NCI-H1417 (cell line): ENCODE data around the gene KIRREL3.
"Not testable (repeated sequence)": the region's sequence is repeated elsewhere in the genome, so short reads cannot be mapped to it uniquely, and the experiment has no call there.

ENCODE experiments used
- DNase-seq, 3 experiments: peaks; one replicate each; lab custom pipeline; 2025; lab: John Stamatoyannopoulos, UW

The KIRREL3 gene

DNA sequence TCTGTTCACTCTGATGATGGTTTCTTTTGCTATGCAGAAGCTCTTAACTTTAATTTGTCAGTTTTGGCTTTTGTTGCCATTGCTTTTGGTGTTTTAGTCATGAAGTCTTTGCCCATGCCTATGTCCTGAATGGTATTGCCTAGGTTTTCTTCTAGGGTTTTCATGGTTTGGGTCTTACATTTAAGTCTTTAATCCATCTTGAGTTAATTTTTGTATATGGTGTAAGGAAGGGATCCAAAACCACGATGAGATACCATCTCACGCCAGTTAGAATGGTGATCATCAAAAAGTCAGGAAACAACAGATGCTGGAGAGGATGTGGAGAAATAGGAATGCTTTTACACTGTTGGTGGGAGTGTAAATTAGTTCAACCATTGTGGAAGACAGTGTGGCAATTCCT, 48.0 kb downstream of the KIRREL3 start:
- not testable (repeated sequence) for DNase-seq

GRCh38 chr11:126951465-126951864, 49.1 kb downstream of the KIRREL3 start:
- DNase-seq = no peak

DNA sequence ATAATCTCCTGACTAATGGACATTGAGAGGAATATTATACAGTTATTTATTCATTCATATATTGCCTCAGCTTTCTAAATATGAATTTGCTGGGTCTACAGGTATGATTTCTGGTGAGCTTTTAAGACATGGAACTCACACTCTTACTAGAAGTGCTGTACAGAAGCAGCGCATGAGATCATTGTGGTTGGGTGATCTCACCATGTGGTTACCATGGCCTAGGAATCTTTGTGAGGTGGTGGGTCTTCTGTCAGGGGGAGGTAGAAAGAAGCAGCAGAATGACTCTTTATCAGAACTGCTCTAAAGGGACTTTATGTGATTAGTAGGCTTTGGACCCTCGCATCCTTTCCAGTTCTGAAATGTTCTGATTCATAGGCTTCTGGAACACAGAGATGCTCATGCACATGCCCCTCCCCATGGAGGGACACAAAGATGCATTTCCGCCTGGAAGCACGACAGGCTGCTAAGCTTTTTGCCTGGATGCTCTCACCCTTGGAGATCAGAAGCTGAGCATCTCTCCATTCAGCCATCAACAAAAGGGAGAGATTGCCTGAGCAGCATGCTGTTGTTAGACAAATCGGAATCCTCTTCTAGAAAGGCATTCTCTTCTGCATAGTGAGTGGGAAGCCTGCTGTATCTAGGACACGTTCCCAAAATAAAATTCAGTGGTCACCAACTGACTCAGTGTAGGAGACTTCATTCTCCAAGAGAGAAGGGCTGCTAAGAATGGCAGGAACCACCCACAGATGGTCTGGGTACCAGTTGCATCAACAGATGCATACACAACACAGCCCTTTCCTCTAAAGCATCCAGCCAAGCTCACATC, 51.3 kb downstream of the KIRREL3 start:
- DNase-seq = no peak

DNA sequence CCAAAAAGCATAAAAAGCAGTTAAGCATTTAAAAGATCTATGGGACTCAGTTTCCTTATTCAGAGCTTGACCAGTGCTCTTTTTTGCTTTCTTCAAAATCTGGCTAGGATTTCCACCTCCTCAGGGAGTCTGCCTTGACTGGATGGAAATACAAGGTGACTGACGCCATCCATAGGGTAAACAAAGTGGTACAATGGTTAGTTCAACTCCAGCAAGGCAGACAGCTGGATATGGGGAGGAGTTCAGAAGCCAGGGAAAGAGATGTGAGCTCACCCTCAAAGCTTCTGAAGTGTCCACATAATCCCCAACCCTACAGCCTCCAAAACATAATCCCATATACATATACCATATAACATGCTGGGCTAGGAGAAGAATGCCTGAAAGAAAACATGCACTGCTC, 52.0 kb downstream of the KIRREL3 start:
- no peak for DNase-seq

DNA sequence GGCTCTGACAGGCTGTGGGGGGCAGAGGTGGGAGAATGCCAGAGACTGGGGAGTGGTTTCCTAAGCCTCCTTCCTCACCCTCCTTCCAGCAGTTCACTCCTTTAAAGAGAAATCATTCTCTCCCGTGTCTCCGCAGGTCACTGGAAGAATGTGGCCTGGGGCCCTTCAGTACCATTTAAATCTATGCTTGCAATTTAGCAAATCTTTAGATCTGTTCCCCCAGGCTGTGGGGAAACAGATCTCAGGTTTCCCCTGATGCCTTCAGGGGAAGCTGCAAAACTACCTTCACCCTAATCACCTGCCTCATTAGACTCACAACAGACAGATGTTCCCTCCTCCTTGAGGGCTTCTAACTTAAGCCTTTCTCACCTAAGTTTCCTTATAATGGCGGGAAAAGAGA, 55.3 kb downstream of the KIRREL3 start:
- DNase-seq = peak in 2 of 3 experiments; percentile 12 to 45

GRCh38 chr11:126943316-126943715, 57.3 kb downstream of the KIRREL3 start:
- DNase-seq = no peak

DNA sequence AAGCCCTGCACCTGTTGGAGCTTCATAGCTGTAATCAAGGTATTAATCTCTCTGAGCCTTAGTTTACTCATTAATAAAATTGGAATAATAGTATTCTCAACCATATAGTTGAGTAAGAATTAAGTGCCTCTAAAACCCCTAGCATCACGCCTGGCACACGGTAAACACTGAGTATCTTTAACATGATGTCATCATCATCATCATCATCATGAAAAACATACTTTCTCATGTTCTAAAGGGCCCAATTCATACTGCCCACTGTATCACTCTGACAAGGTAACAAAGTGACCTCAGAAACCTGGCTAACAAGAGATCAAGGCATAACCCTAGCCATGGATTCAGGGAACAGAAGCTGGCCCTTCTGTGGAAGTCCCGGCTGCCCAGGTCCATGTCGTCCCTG, 58.4 kb downstream of the KIRREL3 start:
- no peak for DNase-seq

- DNase-seq = no peak
Measured at GRCh38 chr11:126939552-126939951, 61.0 kb downstream of the KIRREL3 start.

- no peak for DNase-seq
Measured at GRCh38 chr11:126938718-126939117, 61.9 kb downstream of the KIRREL3 start.

GRCh38 chr11:126930091-126930841, 70.3 kb downstream of the KIRREL3 start:
- peak in 1 of 3 experiments; percentile 83 for DNase-seq

GRCh38 chr11:126929179-126930061, 71.2 kb downstream of the KIRREL3 start:
- DNase-seq = peak; percentile 40 to 83 (median 72)

DNA sequence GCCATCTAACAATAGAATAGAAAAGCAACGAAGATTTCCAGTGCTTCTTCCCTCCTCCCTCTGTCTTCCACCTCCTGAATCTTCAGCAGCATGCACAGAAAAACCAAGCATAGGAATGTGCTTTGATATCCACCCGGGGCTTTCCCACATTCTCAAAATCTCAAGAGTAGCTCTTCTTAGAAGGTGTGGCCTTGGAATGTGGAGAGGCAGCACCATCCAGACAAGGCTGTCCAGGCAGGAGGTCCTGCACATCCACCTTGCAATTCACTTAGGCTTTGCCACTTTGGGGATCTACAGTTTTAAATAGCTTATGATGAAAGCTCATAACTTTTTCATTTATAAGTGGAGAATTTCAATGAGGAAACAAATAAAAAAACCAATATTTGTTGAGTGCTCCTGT, 72.9 kb downstream of the KIRREL3 start:
- DNase-seq = no peak

DNA sequence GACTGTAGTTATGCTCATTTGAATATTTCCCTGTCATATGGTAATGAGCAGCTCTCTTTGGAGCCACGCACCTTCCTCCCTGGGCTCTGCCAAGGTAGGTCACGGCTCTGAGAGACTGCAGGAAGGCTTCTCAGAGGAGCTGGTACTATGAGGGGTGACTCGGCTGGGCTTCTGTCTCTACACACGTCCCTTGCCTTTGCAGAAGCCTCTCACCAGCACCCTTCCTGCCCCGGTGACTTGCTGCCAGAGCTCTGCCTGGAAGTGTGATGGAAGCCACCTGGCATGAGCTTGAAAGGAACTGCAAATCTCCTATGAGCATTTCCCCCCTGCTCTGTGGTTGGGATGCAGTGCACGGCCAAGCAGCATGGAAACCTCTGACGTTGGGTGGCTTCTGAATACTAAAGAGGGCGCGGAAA, 74.2 kb downstream of the KIRREL3 start:
- no peak for DNase-seq

DNA sequence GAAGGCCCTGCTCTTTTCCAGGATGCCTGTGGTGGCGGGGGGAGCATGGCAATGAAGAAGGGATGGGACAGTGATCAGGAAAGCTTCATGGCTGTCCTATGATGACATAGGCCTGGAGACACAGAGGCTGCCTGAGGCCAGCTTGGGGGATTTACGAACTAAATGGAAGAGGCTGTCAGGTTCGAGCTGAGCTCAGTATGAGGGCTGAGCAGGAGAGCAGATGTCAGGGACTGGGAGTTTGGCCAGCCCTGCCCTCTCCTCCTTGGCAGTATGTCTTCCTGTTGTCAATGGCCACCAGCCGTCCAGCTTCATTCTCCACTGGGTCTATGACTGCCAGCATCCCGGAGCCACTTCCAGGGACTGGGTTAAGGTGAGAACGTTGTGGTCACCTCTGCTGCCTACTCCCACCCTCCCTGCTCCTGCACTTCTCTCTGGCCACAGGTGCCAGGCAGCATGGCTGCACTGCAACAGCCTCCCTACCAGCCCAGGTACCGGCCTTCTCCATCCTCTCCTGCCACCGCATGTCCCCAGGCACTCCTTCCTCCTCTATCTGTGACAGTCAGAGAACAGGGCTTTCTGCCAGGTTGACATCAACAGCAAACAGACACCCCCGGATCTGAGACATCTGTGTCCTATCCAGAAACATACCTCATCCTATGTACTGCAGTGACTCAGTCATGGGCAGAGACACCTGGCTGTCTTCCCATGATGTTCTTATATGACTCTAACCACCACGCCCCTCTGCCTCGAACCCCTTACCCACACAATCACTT, 75.1 kb downstream of the KIRREL3 start:
- DNase-seq = no peak

- DNase-seq = no peak
Measured at GRCh38 chr11:126924376-126925040, 76.1 kb downstream of the KIRREL3 start.

DNA sequence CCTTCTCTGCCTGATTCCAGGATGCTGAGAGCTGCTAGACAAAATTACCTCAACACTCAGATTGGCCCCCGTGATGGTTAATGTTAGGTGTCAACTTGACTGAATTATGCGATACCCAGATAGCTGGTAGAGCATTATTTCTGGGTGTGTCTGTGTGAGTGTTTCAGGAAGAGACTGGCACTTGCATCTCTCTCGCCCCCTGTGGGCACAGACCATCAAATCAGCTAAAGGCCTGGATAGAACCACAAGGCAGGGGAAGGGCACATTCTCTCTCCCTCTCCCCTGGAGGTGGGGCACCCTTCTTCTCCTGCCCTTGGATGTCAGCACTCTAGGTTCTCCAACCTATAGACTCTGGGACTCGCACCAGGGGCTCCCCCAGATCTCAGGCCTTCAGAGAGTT, 79.7 kb downstream of the KIRREL3 start:
- no peak for DNase-seq

GRCh38 chr11:126919147-126919823, 81.3 kb downstream of the KIRREL3 start:
- no peak for DNase-seq

GRCh38 chr11:126918556-126918955, 82.0 kb downstream of the KIRREL3 start:
- DNase-seq = no peak

DNA sequence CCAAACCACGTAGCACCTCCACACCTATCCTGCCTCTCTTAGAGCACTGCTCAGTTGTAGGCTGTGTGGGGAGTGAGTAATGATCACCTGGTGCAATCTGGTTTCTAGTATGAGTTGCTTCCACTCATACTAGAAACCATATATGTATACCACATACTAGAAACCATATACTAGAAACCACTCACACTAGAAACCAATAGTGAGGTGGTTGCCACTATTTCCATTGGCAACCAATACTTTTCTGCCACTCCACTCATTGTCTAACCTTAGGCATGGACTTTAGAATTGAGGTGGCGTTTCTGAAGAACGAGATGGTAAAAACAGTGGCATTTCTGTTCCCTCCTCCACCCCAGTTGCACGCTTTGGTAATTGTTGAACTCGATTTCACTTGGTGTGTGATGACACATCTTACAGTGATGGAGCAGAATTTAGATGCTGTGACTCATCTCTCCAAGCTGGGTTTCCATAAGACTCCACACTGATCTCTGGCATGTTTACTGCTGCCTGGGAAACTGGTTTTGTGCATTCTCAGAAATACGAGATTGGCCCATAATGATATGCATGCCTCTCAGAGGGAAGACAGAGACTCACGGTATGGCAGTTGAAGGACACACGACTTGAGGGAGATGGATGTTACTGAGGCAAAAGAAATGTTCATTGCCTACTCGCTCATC, 82.9 kb downstream of the KIRREL3 start:
- DNase-seq = no peak

DNA sequence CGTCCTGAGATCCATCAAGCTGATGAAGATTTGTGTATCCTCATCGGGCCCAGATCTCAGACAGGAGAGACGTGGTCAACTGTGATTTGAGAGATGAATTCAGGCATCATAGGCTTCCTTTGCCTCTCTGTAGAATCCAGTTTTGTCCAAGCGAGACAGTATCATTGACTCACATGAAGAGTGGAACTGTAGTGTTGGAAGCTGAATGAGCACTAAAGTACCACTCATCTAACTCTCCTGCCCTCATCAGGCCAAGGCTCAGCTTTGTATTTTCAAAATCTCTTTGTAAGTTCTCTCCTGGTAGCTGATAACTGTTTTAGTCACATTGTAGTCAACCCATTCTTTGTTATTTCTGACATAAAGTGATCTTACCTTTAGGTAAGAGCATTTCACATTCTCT, 85.1 kb downstream of the KIRREL3 start:
- no peak for DNase-seq
